CD4-positive, alpha-beta memory T cell (primary cell): ENCODE data around the gene HDAC9. TPM values are rescaled to one million over a fixed set of nuclear protein-coding genes. Genes with fewer than 3 reads are reported as not detected.

Source experiments
- CTCF ChIA-PET: fragments of 350-600 bp; sonication (Branson Sonifier 250); formaldehyde crosslinking; loops from one replicate; lab custom pipeline; 2021; ENCODE audit warnings: inconsistent platforms; ENCODE audit not compliant: partially characterized antibody; lab: Charles Lee
- POLR2A ChIA-PET: fragments of 350-600 bp; sonication (Branson Sonifier 250); formaldehyde crosslinking; loops from one replicate; lab custom pipeline; 2021; ENCODE audit not compliant: partially characterized antibody; lab: Charles Lee
- DNase-seq, 5 donors: peaks; one replicate each; pipeline versions ENCODE4 v3.0.0 to v3.0.0-alpha.2; 2020 to 2022; ENCODE audit warnings: mixed read lengths in 1 of 5
- H3K27ac ChIP-seq: one replicate; pipeline ENCODE4 v1.7.0; 2013; ENCODE audit warnings: low read depth, low read length
- H3K27me3 ChIP-seq: 2 replicates; pipeline ENCODE4 v1.7.0; 2013; ENCODE audit warnings: mild to moderate bottlenecking, low read length, moderate library complexity; ENCODE audit not compliant: insufficient read depth
- H3K36me3 ChIP-seq: 2 replicates; pipeline ENCODE4 v1.7.0; 2013; ENCODE audit warnings: mild to moderate bottlenecking, low read length, moderate library complexity; ENCODE audit not compliant: insufficient read depth
- H3K4me1 ChIP-seq: 2 replicates; pipeline ENCODE4 v1.7.0; 2013; ENCODE audit warnings: mild to moderate bottlenecking, low read length, moderate library complexity; ENCODE audit not compliant: insufficient read depth
- H3K4me3 ChIP-seq, 2 donors: one replicate each; pipeline ENCODE4 v1.7.0; 2013; ENCODE audit warnings: low read length in 2 of 2, mild to moderate bottlenecking in 1 of 2
- H3K9me3 ChIP-seq, 2 donors: one replicate each; pipeline ENCODE4 v1.7.0; 2013; ENCODE audit warnings: low read length in 2 of 2, control low read depth in 1 of 2; ENCODE audit not compliant: control insufficient read depth in 1 of 2
- H3K27ac Mint-ChIP-seq, 7 donors: one replicate each; pipeline ENCODE4 v1.8.0; 2020 to 2021; ENCODE audit warnings: mixed read lengths in 7 of 7, mild to moderate bottlenecking in 6 of 7, inconsistent platforms in 3 of 7, moderate library complexity in 3 of 7
- H3K27me3 Mint-ChIP-seq, 2 donors: one replicate each; pipeline ENCODE4 v1.8.0; 2020 to 2021; ENCODE audit warnings: mixed read lengths in 2 of 2
- H3K36me3 Mint-ChIP-seq, 2 donors: one replicate each; pipeline ENCODE4 v1.8.0; 2020 to 2021; ENCODE audit warnings: mixed read lengths in 2 of 2, inconsistent platforms in 1 of 2, mild to moderate bottlenecking in 1 of 2
- H3K4me1 Mint-ChIP-seq, 4 donors: one replicate each; pipeline ENCODE4 v1.8.0; 2020 to 2021; ENCODE audit warnings: mixed read lengths in 4 of 4, mild to moderate bottlenecking in 1 of 4
- H3K4me3 Mint-ChIP-seq, 8 donors: one replicate each; pipeline ENCODE4 v1.8.0; 2020 to 2021; ENCODE audit warnings: mixed read lengths in 8 of 8, mild to moderate bottlenecking in 7 of 8, moderate library complexity in 6 of 8, inconsistent platforms in 3 of 8
- H3K9me3 Mint-ChIP-seq, 8 donors: one replicate each; pipeline ENCODE4 v1.8.0; 2020 to 2021; ENCODE audit warnings: mixed read lengths in 8 of 8, mild to moderate bottlenecking in 5 of 8, inconsistent platforms in 3 of 8, moderate library complexity in 1 of 8
- intact Hi-C: fragments of 100-400 bp; cut with micrococcal nuclease; formaldehyde crosslinking; loops from one replicate; pipeline ENCODE4 v1.15.1; 2023
- polyA plus RNA-seq, 2 donors: library from polyadenylated mRNA; unstranded; fragments of 300-500 nt; fragmentation: Illumina TruSeq; gene quantifications; one replicate each; pipeline ENCODE4 v1.2.3, GENCODE V29; 2021
- total RNA-seq, 2 experiments: library from RNA; stranded (reverse); gene quantifications; one replicate each; pipeline ENCODE4 v1.2.3, GENCODE V29; 2021

The HDAC9 gene
- total and polyA plus RNA-seq, 4 experiments from 2014 or later, result 0.36 to 0.73 (median 0.39) TPM; not detected in 1

- Mint-ChIP-seq H3K27ac (no peak overlapping the region), H3K4me1 (peaks cover 0 to 1% (median 0%) of the 10 kb centered on the region in 4 donors)
- CTCF ChIA-PET, result no interaction called here
Measured at GRCh38 chr7:18861514-18862118, 366.1 kb downstream of the HDAC9 start.

GRCh38 chr7:18864967-18865366, 369.4 kb downstream of the HDAC9 start:
- Mint-ChIP-seq H3K4me3 (no peak overlapping the region), H3K4me1 (no peaks in the 10 kb centered on the region), H3K27me3 (no peaks in the 10 kb centered on the region), H3K36me3 (no peaks in the 10 kb centered on the region), H3K27ac (no peak overlapping the region), H3K9me3 (peaks cover 2 to 20% (median 9%) of the 10 kb centered on the region in 8 donors)
- DNase-seq, result no peak
- no peaks in the 10 kb centered on the region for H3K36me3 ChIP-seq
- no peaks in the 10 kb centered on the region for H3K4me1 ChIP-seq
- H3K27me3 ChIP-seq, result no peaks in the 10 kb centered on the region
- no peak overlapping the region for H3K4me3 ChIP-seq
- no peaks in the 10 kb centered on the region for H3K9me3 ChIP-seq
- ChIA-PET CTCF (no interaction called here), POLR2A (no interaction called here)
- H3K27ac ChIP-seq, result no peak overlapping the region
- intact Hi-C loops, result no loop called here

More at GRCh38 chr7:18861514-18862118, 366.1 kb downstream of the HDAC9 start:
- Histone ChIP-seq H3K36me3 (no peaks in the 10 kb centered on the region), H3K4me3 (no peak overlapping the region), H3K9me3 (no peaks in the 10 kb centered on the region), H3K27me3 (no peaks in the 10 kb centered on the region), H3K27ac (no peak overlapping the region), H3K4me1 (no peaks in the 10 kb centered on the region)
- Mint-ChIP-seq H3K9me3 (peaks cover 2 to 19% (median 7%) of the 10 kb centered on the region in 8 donors), H3K36me3 (no peaks in the 10 kb centered on the region), H3K4me3 (no peak overlapping the region), H3K27me3 (no peaks in the 10 kb centered on the region)
- DNase-seq, result no peak
- POLR2A ChIA-PET, result no interaction called here
- intact Hi-C loops, result no loop called here

GRCh38 chr7:18866359-18867036, 370.9 kb downstream of the HDAC9 start:
- Mint-ChIP-seq H3K4me1 (no peaks in the 10 kb centered on the region), H3K27me3 (no peaks in the 10 kb centered on the region), H3K9me3 (peaks cover 2 to 21% (median 9%) of the 10 kb centered on the region in 8 donors), H3K4me3 (no peak overlapping the region), H3K27ac (no peak overlapping the region), H3K36me3 (no peaks in the 10 kb centered on the region)
- no peak for DNase-seq
- no peaks in the 10 kb centered on the region for H3K27me3 ChIP-seq
- intact Hi-C loops, result no loop called here
- H3K9me3 ChIP-seq, result no peaks in the 10 kb centered on the region
- no peaks in the 10 kb centered on the region for H3K36me3 ChIP-seq
- CTCF ChIA-PET, result no interaction called here
- H3K27ac ChIP-seq, result no peak overlapping the region
- POLR2A ChIA-PET, result no interaction called here
- H3K4me3 ChIP-seq, result no peak overlapping the region
- H3K4me1 ChIP-seq, result no peaks in the 10 kb centered on the region

DNA sequence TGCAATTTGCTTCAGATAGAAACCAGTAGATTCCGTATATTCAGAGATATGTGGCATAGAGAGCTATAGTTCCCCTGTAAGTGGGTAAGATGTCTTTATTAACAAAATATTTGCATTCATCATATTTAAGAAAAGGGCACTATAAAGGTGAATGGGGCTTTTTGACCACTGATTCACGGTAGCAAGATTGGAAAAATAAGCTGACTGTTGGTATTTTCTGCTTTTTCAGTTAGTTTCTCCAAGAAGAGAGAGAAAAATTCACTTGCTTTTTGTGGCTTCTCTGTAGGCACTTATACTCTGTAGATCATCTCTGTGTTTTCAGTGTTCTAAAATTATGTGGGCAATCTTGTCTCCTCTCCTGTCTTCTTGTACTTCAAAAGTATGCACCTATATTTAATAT, 376.8 kb downstream of the HDAC9 start:
- CTCF ChIA-PET, result no interaction called here
- H3K4me1 Mint-ChIP-seq, result no peaks in the 10 kb centered on the region
- intact Hi-C loops, result no loop called here

GRCh38 chr7:18873734-18874336, 378.3 kb downstream of the HDAC9 start:
- Mint-ChIP-seq H3K27ac (no peak overlapping the region), H3K36me3 (no peaks in the 10 kb centered on the region), H3K27me3 (no peaks in the 10 kb centered on the region), H3K4me1 (no peaks in the 10 kb centered on the region), H3K4me3 (no peak overlapping the region), H3K9me3 (peaks cover 0 to 7% (median 3%) of the 10 kb centered on the region in 8 donors)
- Histone ChIP-seq H3K36me3 (no peaks in the 10 kb centered on the region), H3K4me1 (no peaks in the 10 kb centered on the region), H3K27ac (no peak overlapping the region), H3K27me3 (no peaks in the 10 kb centered on the region), H3K4me3 (no peak overlapping the region), H3K9me3 (no peaks in the 10 kb centered on the region)
- CTCF ChIA-PET, result no interaction called here
- POLR2A ChIA-PET, result no interaction called here
- DNase-seq, result no peak
- intact Hi-C loops, result no loop called here

More for the DNA sequence above, 376.8 kb downstream of the HDAC9 start:
- Mint-ChIP-seq H3K9me3 (peaks cover 0 to 9% (median 6%) of the 10 kb centered on the region in 8 donors), H3K4me3 (no peak overlapping the region), H3K27ac (no peak overlapping the region), H3K36me3 (no peaks in the 10 kb centered on the region), H3K27me3 (no peaks in the 10 kb centered on the region)
- Histone ChIP-seq H3K9me3 (no peaks in the 10 kb centered on the region), H3K27ac (no peak overlapping the region), H3K4me1 (no peaks in the 10 kb centered on the region), H3K27me3 (no peaks in the 10 kb centered on the region), H3K36me3 (no peaks in the 10 kb centered on the region), H3K4me3 (no peak overlapping the region)
- POLR2A ChIA-PET, result no interaction called here
- no peak for DNase-seq

- Histone ChIP-seq H3K36me3 (no peaks in the 10 kb centered on the region), H3K4me3 (no peak overlapping the region), H3K4me1 (no peaks in the 10 kb centered on the region), H3K27me3 (no peaks in the 10 kb centered on the region), H3K27ac (no peak overlapping the region), H3K9me3 (no peaks in the 10 kb centered on the region)
- intact Hi-C loops, result no loop called here
- ChIA-PET POLR2A (no interaction called here), CTCF (no interaction called here)
- H3K4me3 Mint-ChIP-seq, result no peak overlapping the region
- H3K4me1 Mint-ChIP-seq, result no peaks in the 10 kb centered on the region
- no peak overlapping the region for H3K27ac Mint-ChIP-seq
- DNase-seq, result no peak
- H3K27me3 Mint-ChIP-seq, result no peaks in the 10 kb centered on the region
- no peaks in the 10 kb centered on the region for H3K36me3 Mint-ChIP-seq
- peaks cover 0 to 5% (median 4%) of the 10 kb centered on the region in 8 donors for H3K9me3 Mint-ChIP-seq
Measured at GRCh38 chr7:18874880-18875279, 379.3 kb downstream of the HDAC9 start.

GRCh38 chr7:18877874-18878273, 382.3 kb downstream of the HDAC9 start:
- H3K4me3 Mint-ChIP-seq, result no peak overlapping the region
- no peak overlapping the region for H3K27ac Mint-ChIP-seq
- H3K9me3 Mint-ChIP-seq, result peaks cover 0 to 5% (median 2%) of the 10 kb centered on the region in 8 donors
- H3K4me3 ChIP-seq, result no peak overlapping the region
- H3K27me3 Mint-ChIP-seq, result no peaks in the 10 kb centered on the region
- H3K9me3 ChIP-seq, result no peaks in the 10 kb centered on the region
- H3K4me1 ChIP-seq, result no peaks in the 10 kb centered on the region
- CTCF ChIA-PET, result no interaction called here
- DNase-seq, result no peak
- no peaks in the 10 kb centered on the region for H3K27me3 ChIP-seq
- POLR2A ChIA-PET, result no interaction called here
- intact Hi-C loops, result no loop called here
- H3K27ac ChIP-seq, result no peak overlapping the region
- H3K4me1 Mint-ChIP-seq, result no peaks in the 10 kb centered on the region
- H3K36me3 ChIP-seq, result no peaks in the 10 kb centered on the region
- no peaks in the 10 kb centered on the region for H3K36me3 Mint-ChIP-seq
